Vagina (tissue), 2 donors: ENCODE data around the gene PRKG2. TPM values are rescaled to one million over a fixed set of nuclear protein-coding genes. Genes with fewer than 3 reads are reported as not detected.
"Not testable (repeated sequence)": the region's sequence is repeated elsewhere in the genome, so short reads cannot be mapped to it uniquely, and the experiment has no call there.

Experiments used
- DNase-seq, 2 donors: peaks; one replicate each; pipeline ENCODE4 v3.0.0-alpha.2; 2017; ENCODE audit errors: extremely low spot score in 2 of 2
- H3K27ac ChIP-seq: fragments of 200-600 bp; sonication (generic); one replicate; pipeline ENCODE4 v1.5.1; 2019
- H3K27me3 ChIP-seq: fragments of 200-600 bp; sonication (generic); one replicate; pipeline ENCODE4 v1.5.1; 2019
- H3K36me3 ChIP-seq, 2 donors: fragments of 200-600 bp; sonication (generic); one replicate each; pipeline ENCODE4 v1.5.1; 2017 to 2019
- H3K4me1 ChIP-seq: fragments of 200-600 bp; sonication (generic); one replicate; pipeline ENCODE4 v1.5.1; 2019
- H3K4me3 ChIP-seq, 2 donors: fragments of 200-600 bp; sonication (generic); 1 replicate in 1 of 2; 2 replicates in 1 of 2; pipeline ENCODE4 v1.5.1; 2016 to 2019
- H3K9me3 ChIP-seq: fragments of 200-600 bp; sonication (generic); one replicate; pipeline ENCODE4 v1.5.1; 2019
- POLR2A ChIP-seq, 2 donors: fragments of 450-650 bp; IDR thresholded peaks; one replicate each; pipeline ENCODE4 v1.6.1; 2017; ENCODE audit warnings: antibody characterized with exemption in 2 of 2, mild to moderate bottlenecking in 2 of 2, moderate library complexity in 2 of 2
- POLR2AphosphoS5 ChIP-seq, 2 donors: sonication (generic); formaldehyde crosslinking; IDR thresholded peaks; one replicate each; pipeline ENCODE4 v1.9.0; 2017; ENCODE audit warnings: antibody characterized with exemption in 2 of 2, mild to moderate bottlenecking in 2 of 2, low read depth in 1 of 2; ENCODE audit not compliant: insufficient read depth in 1 of 2
- intact Hi-C: fragments of 100-400 bp; cut with DNase I; formaldehyde crosslinking; loops from one replicate; pipeline ENCODE4 v1.15.1; 2023
- total RNA-seq: library from RNA; depleted of rRNA; stranded (reverse); fragments of >200 nt; gene quantifications from one replicate; pipeline ENCODE4 v1.2.3, GENCODE V29; 2016
- TF ChIP-seq, protein P1 (sequence below), 3 experiments: fragments of 450-650 bp in 2 of 3; fragments of 200-600 bp in 1 of 3; sonication (generic) in 1 of 3; IDR thresholded peaks; one replicate each; pipeline ENCODE4 v1.5.1; 2017 to 2019; ENCODE audit warnings: antibody characterized with exemption in 3 of 3, mild to moderate bottlenecking in 2 of 3, moderate library complexity in 2 of 3

Gene PRKG2
- total RNA-seq, 1 donor from 2014 or later = 0.49 TPM

DNA sequence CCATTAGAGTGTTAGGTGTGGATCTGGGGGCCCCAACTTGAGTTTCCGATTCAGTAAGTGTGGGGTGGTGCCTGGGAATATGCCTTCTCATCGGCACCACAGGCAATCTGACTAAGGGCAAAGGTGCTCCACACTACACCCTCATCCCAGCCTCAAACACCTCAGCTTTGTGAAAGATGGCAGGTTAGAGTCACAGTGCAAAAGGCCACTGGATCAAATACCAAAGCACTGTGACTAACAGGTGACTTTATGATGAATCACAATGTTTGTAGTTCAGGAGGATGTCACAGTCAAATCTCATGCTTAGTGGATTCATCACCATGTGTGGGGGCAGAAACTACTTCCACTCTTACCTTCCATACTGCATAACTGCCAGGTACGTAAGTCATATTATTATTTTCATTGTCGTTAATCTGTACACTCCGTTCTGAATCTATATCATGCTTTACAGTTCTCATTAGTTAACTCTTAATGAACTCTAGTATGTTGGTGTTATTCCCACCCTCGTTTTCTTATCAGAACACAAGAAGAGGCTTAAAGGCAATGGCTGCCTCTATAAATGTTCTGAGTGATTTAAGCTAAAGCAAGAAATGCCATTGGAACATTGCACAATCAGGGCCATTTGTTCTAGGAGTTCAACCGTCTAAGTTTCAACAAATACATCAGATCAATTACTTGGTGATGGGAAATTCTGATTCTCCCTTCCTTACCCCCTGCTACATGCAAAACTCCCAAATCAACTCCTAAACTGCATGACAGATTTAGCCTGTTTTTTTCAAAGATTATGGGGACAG is 50.2 kb downstream of the PRKG2 start:
- Histone ChIP-seq H3K9me3 (no peaks in the 10 kb centered on the region), H3K36me3 (no peaks in the 10 kb centered on the region), H3K27ac (no peak overlapping the region), H3K4me1 (peaks cover 13% of the 10 kb centered on the region), H3K4me3 (no peak overlapping the region), H3K27me3 (no peaks in the 10 kb centered on the region)
- DNase-seq = no peak
- intact Hi-C loops = no loop called here
- no peak for TF ChIP-seq POLR2AphosphoS5 (IDR thresholded peaks at IDR 0.05; ENCODE audit: insufficient read depth in 1 of 2, low read depth in 1 of 2)
- TF ChIP-seq, protein P1, sequence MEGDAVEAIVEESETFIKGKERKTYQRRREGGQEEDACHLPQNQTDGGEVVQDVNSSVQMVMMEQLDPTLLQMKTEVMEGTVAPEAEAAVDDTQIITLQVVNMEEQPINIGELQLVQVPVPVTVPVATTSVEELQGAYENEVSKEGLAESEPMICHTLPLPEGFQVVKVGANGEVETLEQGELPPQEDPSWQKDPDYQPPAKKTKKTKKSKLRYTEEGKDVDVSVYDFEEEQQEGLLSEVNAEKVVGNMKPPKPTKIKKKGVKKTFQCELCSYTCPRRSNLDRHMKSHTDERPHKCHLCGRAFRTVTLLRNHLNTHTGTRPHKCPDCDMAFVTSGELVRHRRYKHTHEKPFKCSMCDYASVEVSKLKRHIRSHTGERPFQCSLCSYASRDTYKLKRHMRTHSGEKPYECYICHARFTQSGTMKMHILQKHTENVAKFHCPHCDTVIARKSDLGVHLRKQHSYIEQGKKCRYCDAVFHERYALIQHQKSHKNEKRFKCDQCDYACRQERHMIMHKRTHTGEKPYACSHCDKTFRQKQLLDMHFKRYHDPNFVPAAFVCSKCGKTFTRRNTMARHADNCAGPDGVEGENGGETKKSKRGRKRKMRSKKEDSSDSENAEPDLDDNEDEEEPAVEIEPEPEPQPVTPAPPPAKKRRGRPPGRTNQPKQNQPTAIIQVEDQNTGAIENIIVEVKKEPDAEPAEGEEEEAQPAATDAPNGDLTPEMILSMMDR (IDR thresholded peaks at IDR 0.05) = no peak
- no peak for TF ChIP-seq POLR2A (IDR thresholded peaks at IDR 0.05)

DNA sequence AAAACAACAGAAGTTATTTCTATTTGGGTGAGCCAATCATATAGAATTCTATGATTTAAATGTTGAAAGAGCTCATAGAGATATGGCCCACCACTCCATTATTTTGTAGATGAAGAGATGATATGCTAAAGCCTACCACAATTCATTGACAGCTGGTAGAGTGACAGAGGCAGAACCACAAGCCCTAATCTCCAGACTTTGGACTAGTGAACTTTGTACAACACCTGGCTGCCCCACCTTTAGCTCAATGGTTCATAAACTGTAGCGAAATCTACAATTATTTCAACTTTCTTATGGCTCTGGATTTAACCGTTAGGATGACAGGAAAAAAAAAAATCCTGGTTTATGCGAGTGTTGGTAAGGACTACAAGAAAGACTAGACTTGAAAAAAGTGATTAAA is 50.9 kb downstream of the PRKG2 start:
- intact Hi-C loops = no loop called here
- Histone ChIP-seq H3K9me3 (no peaks in the 10 kb centered on the region), H3K4me1 (peaks cover 13% of the 10 kb centered on the region), H3K27me3 (no peaks in the 10 kb centered on the region), H3K36me3 (no peaks in the 10 kb centered on the region), H3K4me3 (no peak overlapping the region), H3K27ac (no peak overlapping the region)
- TF ChIP-seq, protein P1 (IDR thresholded peaks at IDR 0.05) = no peak
- no peak for TF ChIP-seq POLR2AphosphoS5 (IDR thresholded peaks at IDR 0.05; ENCODE audit: insufficient read depth in 1 of 2, low read depth in 1 of 2)
- TF ChIP-seq POLR2A (IDR thresholded peaks at IDR 0.05) = no peak
- no peak for DNase-seq

DNA sequence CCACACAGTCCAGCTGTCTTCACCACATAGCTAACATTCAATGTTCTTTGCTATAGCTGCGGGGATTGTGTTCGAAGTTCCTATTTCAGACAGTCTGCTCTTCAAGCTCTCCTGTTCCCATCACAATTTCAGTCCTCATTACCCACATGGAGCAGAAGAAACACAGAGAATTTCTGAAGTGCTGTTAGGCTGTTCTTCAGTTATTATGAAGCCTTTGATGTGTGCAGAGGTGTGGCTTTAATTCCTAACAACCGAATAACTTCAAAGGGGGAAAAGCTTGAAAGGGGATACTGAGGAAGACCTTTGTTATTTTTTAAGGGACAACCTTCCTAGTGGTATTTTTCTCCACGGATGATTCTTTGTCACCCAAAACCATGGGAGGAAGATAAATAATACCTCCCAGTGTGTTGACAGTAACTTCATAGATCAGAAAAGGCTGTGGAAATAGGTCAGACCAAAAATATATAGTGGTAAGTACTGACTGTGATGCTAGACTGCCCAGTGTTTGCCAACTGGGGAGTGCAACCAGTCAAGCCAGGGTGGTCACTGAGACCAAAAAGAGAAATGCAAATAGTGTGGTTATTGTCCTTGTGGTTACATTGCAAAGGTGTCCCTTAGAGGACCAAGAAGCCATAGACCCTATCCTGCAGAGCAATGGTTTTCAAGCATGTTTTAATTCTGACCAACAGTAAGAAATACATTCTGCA is 52.1 kb downstream of the PRKG2 start:
- H3K4me1 ChIP-seq = peaks cover 13% of the 10 kb centered on the region
- H3K4me3 ChIP-seq = no peak overlapping the region
- H3K27me3 ChIP-seq = no peaks in the 10 kb centered on the region
- intact Hi-C loops = no loop called here
- DNase-seq = no peak
- no peaks in the 10 kb centered on the region for H3K36me3 ChIP-seq
- no peaks in the 10 kb centered on the region for H3K9me3 ChIP-seq
- no peak overlapping the region for H3K27ac ChIP-seq
- TF ChIP-seq POLR2AphosphoS5 (IDR thresholded peaks at IDR 0.05; ENCODE audit: insufficient read depth in 1 of 2, low read depth in 1 of 2) (no peak), POLR2A (IDR thresholded peaks at IDR 0.05) (no peak)
- TF ChIP-seq, protein P1 (IDR thresholded peaks at IDR 0.05) = no peak

DNA sequence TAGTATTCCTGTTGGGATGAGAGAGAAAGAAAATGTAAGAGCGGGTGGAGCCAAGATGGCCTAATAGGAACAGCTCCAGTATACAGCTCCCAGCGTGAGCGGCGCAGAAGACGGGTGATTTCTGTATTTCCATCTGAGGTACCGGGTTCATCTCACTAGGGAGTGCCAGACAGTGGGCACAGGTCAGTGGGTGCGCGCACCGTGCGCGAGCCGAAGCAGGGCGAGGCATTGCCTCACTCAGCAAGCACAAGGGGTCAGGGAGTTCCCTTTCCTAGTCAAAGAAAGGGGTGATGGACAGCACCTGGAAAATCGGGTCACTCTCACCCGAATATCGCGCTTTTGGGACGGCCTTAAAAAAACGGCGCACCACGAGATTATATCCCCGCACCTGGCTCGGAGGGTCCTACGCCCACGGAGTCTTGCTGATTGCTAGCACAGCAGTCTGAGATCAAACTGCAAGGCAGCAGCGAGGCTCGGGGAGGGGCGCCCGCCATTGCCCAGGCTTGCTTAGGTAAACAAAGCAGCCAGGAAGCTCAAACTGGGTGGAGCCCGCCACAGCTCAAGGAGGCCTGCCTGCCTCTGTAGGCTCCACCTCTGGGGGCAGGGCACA is 61.2 kb downstream of the PRKG2 start:
- H3K4me1 ChIP-seq, H3K27me3 ChIP-seq, intact Hi-C loops, H3K36me3 ChIP-seq, DNase-seq, H3K9me3 ChIP-seq: not testable (repeated sequence)
- H3K27ac ChIP-seq = peak overlapping the region; percentile 40
- peak overlapping the region; percentile 35 to 39 for H3K4me3 ChIP-seq
- TF ChIP-seq POLR2AphosphoS5 (IDR thresholded peaks at IDR 0.05; ENCODE audit: insufficient read depth in 1 of 2, low read depth in 1 of 2) = peak in 1 of 2 donors; percentile 34

DNA sequence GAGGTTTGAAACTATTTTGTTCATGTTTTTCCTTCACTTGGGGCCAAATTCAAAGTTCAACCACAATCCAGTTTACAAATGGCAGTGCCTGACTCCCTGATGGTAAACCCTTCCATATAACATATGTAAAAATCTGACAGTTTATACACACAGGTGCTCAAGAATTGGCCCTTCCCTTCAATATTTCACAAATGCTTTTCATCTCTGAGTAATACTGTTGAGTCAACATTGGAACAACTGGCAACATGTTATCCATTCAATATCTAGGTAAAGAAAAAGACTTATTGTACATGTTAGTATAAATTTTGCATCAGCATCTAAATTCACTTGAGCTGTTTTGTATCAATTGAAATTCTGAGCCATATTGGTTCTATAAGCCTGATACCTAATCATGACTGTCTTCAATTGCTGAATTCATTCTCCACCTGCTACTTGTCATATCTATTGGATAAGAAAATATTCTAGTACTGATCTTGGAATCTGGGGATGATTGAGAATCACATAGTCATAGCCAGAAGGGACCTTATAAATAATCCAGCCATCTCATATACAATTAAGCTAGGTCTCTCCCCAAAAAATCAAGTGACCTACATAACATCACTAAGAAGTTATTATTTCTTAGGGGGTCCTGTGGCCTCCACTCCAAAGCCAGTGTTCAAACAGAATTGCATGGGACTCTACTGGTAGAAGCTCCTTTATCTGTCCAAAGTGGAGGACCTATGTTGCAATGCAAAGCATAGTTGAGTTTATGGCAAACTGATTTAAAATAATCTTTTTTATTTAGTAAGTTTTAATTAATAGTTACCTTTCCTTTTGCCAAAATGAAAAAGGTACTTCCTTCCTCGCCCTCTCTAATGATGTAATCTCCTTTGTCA is 61.9 kb downstream of the PRKG2 start:
- Histone ChIP-seq H3K27ac (no peak overlapping the region), H3K27me3 (no peaks in the 10 kb centered on the region), H3K36me3 (no peaks in the 10 kb centered on the region), H3K4me3 (peak overlapping the region in 1 of 2 donors; percentile 39), H3K4me1 (no peaks in the 10 kb centered on the region), H3K9me3 (no peaks in the 10 kb centered on the region)
- DNase-seq = no peak
- TF ChIP-seq, protein P1 (IDR thresholded peaks at IDR 0.05) = no peak
- no peak for TF ChIP-seq POLR2AphosphoS5 (IDR thresholded peaks at IDR 0.05; ENCODE audit: insufficient read depth in 1 of 2, low read depth in 1 of 2)
- TF ChIP-seq POLR2A (IDR thresholded peaks at IDR 0.05) = no peak
- intact Hi-C loops = no loop called here
